ENCODE measurements around the gene RIMBP2.

DNA sequence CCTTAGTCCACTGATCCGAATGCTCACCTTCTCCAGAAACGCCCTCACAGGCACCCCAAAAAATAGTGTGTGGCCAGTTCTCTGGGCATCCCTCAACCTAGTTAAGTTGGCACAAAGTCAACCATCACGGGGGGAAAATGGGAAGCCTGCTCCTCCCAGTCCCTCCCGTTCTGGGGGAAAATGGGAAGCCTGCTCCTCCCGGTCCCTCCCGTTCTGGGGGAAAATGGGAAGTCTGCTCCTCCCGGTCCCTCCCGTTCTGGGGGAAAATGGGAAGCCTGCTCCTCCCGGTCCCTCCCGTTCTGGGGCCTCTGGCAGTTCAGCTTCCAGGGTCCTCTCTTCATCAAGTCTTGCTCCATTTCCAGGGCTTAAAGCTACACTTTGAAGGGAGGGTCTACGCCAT lies 106.1 kb downstream of the RIMBP2 start:
- TF ChIP-seq POLR2A (IDR thresholded peaks at IDR 0.05; ENCODE audit: low read depth) (no peak), POLR2AphosphoS5 (IDR thresholded peaks at IDR 0.05) (no peak), CTCF (IDR thresholded peaks at IDR 0.05) (no peak)
